Right ventricle myocardium superior (tissue), 1 donor: ENCODE data around the gene CAMSAP1. TPM values are rescaled to one million over a fixed set of nuclear protein-coding genes. Genes with fewer than 3 reads are reported as not detected.

Experiments
- ATAC-seq: fragments of 200-7000 bp; cut with Tn5 transposase; one replicate; pipeline ENCODE4 v1.9.1; 2020; ENCODE audit warnings: mild to moderate bottlenecking; ENCODE audit not compliant: poor library complexity
- DNase-seq: peaks from one replicate; pipeline ENCODE4 v3.0.0-alpha.2; 2020
- intact Hi-C: fragments of 100-400 bp; cut with DNase I; formaldehyde crosslinking; loops from one replicate; pipeline ENCODE4 v1.11.2; 2022
- total RNA-seq: library from RNA; stranded (reverse); fragmentation: NEBNext Ultra II Directional; extraction: Animal tissue kit (Norgen Biotek cat#: 25700); gene quantifications from one replicate; pipeline ENCODE4 v1.2.1, GENCODE V29; 2021
- donor health status: DM: no; HTN: yes; CAD: no; lungs with severe emphysema.

The CAMSAP1 gene
- total RNA-seq, 1 donor from 2014 or later, result 18.3 TPM

- ATAC-seq (no peak), DNase-seq (no peak)
- intact Hi-C loops, result no loop called here
Measured at GRCh38 chr9:135778421-135778820, 128.9 kb downstream of the CAMSAP1 start.

GRCh38 chr9:135777623-135778177 is 129.6 kb downstream of the CAMSAP1 start:
- intact Hi-C loops, result no loop called here
- DNase-seq (no peak), ATAC-seq (no peak)

GRCh38 chr9:135776893-135777622 is 130.3 kb downstream of the CAMSAP1 start:
- intact Hi-C loops, result no loop called here
- ATAC-seq, result no peak

GRCh38 chr9:135775911-135776310 is 131.4 kb downstream of the CAMSAP1 start:
- intact Hi-C loops, result no loop called here
- ATAC-seq, result no peak
- no peak for DNase-seq

More at GRCh38 chr9:135776893-135777622, 130.3 kb downstream of the CAMSAP1 start:
- DNase-seq, result no peak

- DNase-seq, result no peak
- no peak for ATAC-seq
- intact Hi-C loops, result no loop called here
Measured at GRCh38 chr9:135774794-135775525, 132.4 kb downstream of the CAMSAP1 start.

GRCh38 chr9:135774239-135774747 is 133.1 kb downstream of the CAMSAP1 start:
- no peak for DNase-seq
- intact Hi-C loops, result no loop called here
- no peak for ATAC-seq

- ATAC-seq (no peak), DNase-seq (no peak)
- intact Hi-C loops, result no loop called here
Measured at GRCh38 chr9:135773530-135774238, 133.7 kb downstream of the CAMSAP1 start.

GRCh38 chr9:135772702-135773493 is 134.4 kb downstream of the CAMSAP1 start:
- DNase-seq (no peak), ATAC-seq (no peak)
- intact Hi-C loops, result no loop called here

- intact Hi-C loops, result no loop called here
- ATAC-seq (no peak), DNase-seq (no peak)
Measured at GRCh38 chr9:135772056-135772646, 135.2 kb downstream of the CAMSAP1 start.

GRCh38 chr9:135771401-135772051 is 135.8 kb downstream of the CAMSAP1 start:
- no peak for DNase-seq
- no peak for ATAC-seq
- intact Hi-C loops, result no loop called here

GRCh38 chr9:135770771-135771170 is 136.6 kb downstream of the CAMSAP1 start:
- no peak for DNase-seq
- intact Hi-C loops, result no loop called here

GRCh38 chr9:135770203-135770535 is 137.2 kb downstream of the CAMSAP1 start:
- ATAC-seq (no peak), DNase-seq (no peak)
- intact Hi-C loops, result no loop called here

More at GRCh38 chr9:135770771-135771170, 136.6 kb downstream of the CAMSAP1 start:
- ATAC-seq, result no peak

GRCh38 chr9:135769489-135770202 is 137.7 kb downstream of the CAMSAP1 start:
- intact Hi-C loops, result no loop called here
- ATAC-seq, result no peak

GRCh38 chr9:135768516-135769218 is 138.7 kb downstream of the CAMSAP1 start:
- ATAC-seq (no peak), DNase-seq (no peak)
- intact Hi-C loops, result no loop called here

More at GRCh38 chr9:135769489-135770202, 137.7 kb downstream of the CAMSAP1 start:
- DNase-seq, result no peak

GRCh38 chr9:135766707-135767106 is 140.6 kb downstream of the CAMSAP1 start:
- ATAC-seq, result no peak
- DNase-seq, result no peak

GRCh38 chr9:135766251-135766650 is 141.1 kb downstream of the CAMSAP1 start:
- intact Hi-C loops, result no loop called here
- ATAC-seq, result no peak

More at GRCh38 chr9:135766707-135767106, 140.6 kb downstream of the CAMSAP1 start:
- intact Hi-C loops, result no loop called here

More at GRCh38 chr9:135766251-135766650, 141.1 kb downstream of the CAMSAP1 start:
- no peak for DNase-seq
